Caki2 (cell line): ENCODE results near the gene CNTNAP2. TPM values are rescaled to one million over a fixed set of nuclear protein-coding genes. Genes with fewer than 3 reads are reported as not detected.

Source experiments
- DNase-seq: peaks from one replicate; pipeline ENCODE4 v3.0.0-alpha.2; 2015; ENCODE audit warnings: low read depth
- in situ Hi-C: cut with HindIII; loops from 2 replicates; pipeline ENCODE4 v1.10.0; 2016; ENCODE audit warnings: low sequenced_read_pairs, low pct_unique_long_range_greater_than_20kb, mixed read lengths
- total RNA-seq: library from RNA; depleted of rRNA; stranded (reverse); fragments of >200 nt; shearing (Covaris generic); gene quantifications from 2 replicates; pipeline ENCODE4 v1.2.3, GENCODE V29; 2014; ENCODE audit warnings: low replicate concordance

The CNTNAP2 gene
- total RNA-seq, 1 experiment from 2014 or later = not detected

DNA sequence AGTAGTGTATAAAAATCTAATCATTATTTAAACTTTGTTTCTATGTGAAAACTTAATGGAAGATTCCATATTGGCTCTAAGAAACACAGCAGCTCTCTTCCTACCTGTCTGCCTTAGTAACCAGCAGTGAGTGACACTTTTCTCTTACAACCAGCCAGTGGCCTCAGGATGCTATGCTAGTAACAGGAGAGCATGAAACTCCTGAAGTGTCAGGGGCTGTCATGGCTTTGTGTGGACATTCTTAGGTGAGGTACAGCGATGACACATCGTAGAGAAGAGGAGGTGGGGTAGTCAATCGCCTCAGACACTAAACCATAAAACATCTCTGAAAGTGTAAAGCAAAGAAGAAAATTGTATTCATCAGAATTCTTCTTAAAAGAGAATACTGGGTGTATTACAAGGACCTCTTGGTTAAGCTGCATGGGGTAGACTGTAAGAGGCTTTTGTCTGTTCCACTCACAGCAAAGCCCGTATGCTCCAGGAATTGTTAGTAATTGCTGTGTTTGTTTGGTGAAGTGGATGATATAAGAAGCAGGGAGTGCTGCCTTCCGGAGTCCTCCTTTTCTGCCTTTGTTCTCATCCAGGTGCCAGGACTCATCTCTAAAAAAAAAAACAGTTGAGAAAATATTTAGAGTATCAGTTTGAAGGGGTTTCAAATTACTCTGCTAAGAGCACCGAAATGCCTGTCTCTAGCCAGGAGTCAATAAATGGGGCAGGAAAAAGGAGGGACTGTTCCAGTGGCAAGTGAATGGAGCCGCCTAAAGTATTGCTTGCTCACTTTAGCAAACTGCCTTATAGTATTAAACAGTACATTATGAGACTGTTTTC is 518.8 kb downstream of the CNTNAP2 start:
- DNase-seq = no peak

DNA sequence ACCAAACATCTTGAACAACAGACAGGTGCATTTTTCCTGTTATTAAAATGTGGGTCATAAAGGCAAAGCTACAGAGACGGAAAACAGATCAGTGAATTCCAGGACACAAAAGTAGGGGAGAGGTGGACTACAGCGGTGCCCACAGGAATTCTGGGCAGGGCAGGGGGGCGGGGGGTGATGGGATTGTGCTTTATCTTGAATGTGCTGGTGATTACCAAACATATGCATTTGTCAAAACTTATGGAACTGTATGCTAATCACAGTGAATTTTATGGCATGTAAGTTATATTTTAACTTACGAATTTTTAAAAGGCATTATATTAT is 519.4 kb downstream of the CNTNAP2 start:
- DNase-seq = no peak
- in situ Hi-C loops = no loop called here

More for the DNA sequence above, 518.8 kb downstream of the CNTNAP2 start:
- in situ Hi-C loops = no loop called here

DNA sequence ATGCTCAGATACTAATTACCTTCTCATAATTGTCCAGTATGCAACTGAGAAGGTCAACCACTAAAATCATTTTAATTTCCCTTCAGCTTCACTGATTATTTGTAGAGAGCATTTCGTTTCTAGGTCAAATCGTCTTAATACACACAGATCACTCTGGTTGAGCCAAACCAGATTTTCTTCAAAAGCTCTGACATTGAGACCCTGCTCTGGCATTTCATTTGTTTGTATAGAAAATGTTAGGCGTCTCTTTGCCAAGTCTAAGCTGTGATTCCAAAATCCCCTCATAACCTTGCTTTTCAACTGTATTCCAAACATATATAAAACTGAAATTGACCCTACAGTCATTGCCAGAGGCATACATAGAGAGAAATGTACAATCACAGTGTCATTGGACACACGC is 520.0 kb downstream of the CNTNAP2 start:
- in situ Hi-C loops = no loop called here
- no peak for DNase-seq

GRCh38 chr7:146639291-146639690 is 522.7 kb downstream of the CNTNAP2 start:
- DNase-seq = no peak
- in situ Hi-C loops = no loop called here

- in situ Hi-C loops = no loop called here
- DNase-seq = no peak
These were observed 524.9 kb downstream of the CNTNAP2 start for GRCh38 chr7:146641491-146641890.

DNA sequence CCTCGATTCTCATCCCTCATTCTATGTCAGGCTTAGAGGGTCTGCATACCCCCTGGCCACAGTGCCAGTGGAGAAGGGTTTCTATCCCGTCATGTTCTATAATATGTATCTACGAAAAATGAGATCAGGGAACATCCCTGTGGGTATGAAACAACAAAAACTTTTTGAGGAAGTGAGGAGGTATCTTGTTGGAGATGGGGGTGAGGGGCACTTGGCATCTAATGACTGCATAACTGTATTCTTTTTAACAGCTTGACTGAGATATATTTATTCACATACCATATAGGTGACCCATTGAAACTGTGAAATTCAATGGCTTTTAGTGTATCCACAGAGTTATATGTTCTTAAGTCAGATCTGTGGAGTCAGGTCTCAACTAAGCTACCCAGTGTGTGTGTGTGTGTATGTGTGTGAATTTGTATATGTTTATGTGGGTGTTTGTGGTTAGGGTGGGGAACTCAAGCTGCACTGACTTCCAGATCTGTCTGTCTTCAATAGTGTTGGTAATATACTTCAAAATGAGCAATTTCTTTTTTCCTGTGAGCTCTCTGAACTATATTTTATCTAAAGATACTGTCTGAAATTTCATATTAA is 528.9 kb downstream of the CNTNAP2 start:
- in situ Hi-C loops = no loop called here

GRCh38 chr7:146647445-146647844 is 530.8 kb downstream of the CNTNAP2 start:
- in situ Hi-C loops = no loop called here
- DNase-seq = no peak

More for the DNA sequence above, 528.9 kb downstream of the CNTNAP2 start:
- no peak for DNase-seq

- in situ Hi-C loops = no loop called here
- DNase-seq = no peak
These were observed 535.6 kb downstream of the CNTNAP2 start for GRCh38 chr7:146652176-146652575.

DNA sequence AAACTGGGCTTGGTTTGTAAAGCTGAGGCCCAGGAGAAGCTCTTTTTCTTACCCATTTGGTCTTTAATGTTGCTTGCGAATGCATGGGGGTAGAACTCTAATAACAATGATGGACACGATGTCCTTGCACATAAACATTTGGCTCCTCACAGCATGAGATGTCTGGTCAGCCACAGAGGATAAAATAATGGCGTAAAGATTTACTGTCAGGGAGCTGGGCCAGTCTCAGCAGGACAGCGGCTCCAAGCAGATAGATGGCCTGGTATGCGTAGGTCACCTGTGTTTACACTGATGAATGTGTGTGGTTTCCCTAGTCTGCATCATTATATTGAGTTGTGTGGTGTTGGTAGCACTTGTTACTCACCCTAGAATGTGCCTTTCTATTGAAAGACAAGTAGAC is 537.4 kb downstream of the CNTNAP2 start:
- in situ Hi-C loops = no loop called here
- peak; percentile 43 for DNase-seq

DNA sequence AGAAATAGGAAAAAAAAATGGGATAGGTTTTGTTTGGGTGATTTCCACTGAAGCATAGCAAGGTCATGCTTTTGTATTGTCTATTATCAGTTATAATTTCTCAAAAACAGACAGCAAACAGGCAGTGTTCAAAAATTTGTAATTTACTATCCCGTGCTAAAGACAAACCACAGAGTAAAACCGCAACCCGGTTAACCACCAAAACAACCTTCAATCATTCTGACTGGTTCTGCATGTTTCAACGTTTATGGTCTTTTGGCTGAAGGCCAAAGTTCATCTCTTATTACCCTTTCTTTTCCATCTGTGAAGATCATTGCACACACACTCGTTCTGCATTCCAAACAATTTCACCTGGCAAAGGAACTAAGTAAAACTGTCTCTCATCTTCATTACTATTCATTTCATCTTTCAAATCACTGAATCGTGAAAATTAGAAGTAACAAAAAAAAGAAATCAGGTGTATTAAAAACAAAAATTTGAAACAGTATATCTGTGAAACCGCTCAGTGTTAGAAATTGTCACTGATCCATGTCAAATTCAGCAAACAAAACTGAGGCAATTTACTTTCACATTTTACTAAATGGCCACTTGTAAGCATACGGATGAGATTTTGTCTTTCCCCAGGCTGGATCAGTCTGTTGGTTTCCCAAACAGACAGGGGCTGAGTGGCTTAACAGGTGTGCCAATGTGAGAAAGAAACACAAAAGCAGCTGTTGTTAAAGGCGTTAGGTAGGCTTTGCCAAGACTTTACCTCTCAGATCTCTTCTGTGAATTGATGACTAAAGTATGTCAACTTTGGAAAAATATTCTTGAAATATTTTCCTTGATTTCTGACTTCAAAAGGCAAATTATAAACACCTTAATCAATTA is 539.6 kb downstream of the CNTNAP2 start:
- in situ Hi-C loops = no loop called here
- peak; percentile 64 for DNase-seq

DNA sequence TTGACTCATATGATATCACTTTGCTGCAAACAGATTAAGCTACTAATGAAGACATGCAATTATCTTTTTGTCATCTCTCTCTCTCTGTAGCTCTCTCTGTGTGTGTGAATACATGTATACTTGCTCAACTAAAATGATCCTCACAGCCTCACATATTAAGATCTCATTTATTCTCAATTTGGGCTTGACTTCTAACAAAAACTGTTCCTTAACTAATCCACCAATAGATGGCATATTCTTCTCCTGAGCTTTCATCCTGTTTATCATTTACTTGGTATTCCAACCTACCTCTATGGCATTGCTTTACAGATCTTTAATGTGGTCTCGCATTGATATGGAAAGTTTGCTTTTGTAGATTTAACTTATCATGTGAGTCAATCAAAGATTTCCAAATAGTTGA is 540.4 kb downstream of the CNTNAP2 start:
- no peak for DNase-seq
- in situ Hi-C loops = no loop called here

GRCh38 chr7:146658604-146659003 is 542.0 kb downstream of the CNTNAP2 start:
- in situ Hi-C loops = no loop called here
- no peak for DNase-seq

DNA sequence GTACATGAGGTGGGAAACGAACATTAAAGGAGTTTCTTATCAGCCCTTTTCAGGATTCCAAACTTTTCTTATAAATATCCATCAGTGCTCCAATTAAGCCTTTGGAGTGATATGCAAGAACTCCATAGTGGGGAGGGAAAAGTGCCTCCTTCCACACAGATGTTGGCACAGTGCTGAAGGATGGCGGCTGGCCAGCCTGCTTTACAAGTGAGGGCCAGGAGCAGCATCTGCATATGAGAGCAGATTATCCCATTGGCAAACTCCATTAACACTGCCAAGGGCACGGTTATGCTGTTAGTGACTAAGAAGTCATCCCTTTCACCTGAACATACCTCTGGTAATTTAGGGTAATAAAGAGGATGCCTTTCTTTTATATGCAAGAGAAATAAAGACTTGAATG is 543.1 kb downstream of the CNTNAP2 start:
- in situ Hi-C loops = no loop called here
- no peak for DNase-seq

DNA sequence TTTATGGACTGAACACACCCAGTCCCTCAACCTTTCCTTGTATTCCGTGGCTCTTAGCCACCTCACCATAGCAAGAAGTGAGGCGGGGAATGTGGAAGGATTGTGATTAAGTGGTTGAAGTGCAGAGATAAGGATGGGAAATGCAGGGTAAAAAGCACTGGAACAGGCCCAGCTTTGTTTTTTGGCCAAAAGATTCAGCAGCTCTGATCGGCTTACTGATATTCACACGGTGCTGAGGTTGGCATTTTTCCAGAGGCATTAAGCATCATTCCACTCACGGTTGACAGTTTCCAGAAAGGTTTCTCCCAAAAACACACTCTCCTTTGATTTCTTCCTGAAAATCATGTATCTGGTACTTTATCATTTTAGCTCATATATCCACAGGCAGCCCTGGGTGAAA is 544.2 kb downstream of the CNTNAP2 start:
- in situ Hi-C loops = no loop called here
- DNase-seq = no peak

- DNase-seq = no peak
- in situ Hi-C loops = no loop called here
These were observed 544.8 kb downstream of the CNTNAP2 start for GRCh38 chr7:146661435-146661834.

DNA sequence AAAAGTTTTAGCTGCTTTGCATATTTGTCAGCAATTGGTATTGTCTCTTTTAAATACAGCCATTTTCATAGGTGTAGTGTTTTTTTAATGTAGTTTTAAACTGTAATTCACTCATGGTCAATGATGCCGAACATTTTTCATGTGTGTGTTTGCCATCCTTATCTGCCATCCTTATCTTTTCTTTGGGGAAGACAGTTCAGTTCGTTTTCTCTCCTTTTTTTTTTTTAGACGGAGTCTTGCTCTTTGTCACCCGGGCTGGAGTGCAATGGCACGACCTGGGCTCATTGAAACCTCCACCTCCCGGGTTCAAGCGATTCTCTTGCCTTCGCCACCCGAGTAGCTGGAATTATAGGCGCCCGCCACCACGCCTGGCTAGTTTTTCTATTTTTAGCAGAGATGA is 545.3 kb downstream of the CNTNAP2 start:
- no peak for DNase-seq
- in situ Hi-C loops = no loop called here

- in situ Hi-C loops = no loop called here
- no peak for DNase-seq
These were observed 548.4 kb downstream of the CNTNAP2 start for GRCh38 chr7:146665023-146665422.

DNA sequence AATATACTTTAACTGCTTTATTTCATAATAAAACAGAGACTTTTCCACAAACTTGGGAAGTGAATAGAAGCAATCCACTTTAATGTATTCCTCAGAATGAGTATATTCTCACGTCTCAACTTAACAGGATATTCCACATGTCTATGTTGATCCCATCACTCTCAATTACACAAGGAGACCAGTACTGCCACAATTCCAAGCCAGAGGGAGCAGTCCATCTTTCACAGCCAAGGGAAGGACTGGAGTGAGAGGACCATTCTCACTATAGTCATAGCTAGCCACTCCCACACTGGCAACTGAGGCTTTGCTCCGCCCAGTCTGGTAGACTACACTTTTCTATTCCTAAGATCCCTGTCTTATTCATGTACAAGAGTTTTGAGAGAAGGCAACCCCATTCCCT is 553.9 kb downstream of the CNTNAP2 start:
- DNase-seq = no peak
- in situ Hi-C loops = no loop called here

- no peak for DNase-seq
- in situ Hi-C loops = no loop called here
These were observed 564.9 kb downstream of the CNTNAP2 start for GRCh38 chr7:146681487-146681886.
